GM12878 (cell line): ENCODE measurements around the gene C10orf90. TPM values are rescaled to one million over a fixed set of nuclear protein-coding genes. Genes with fewer than 3 reads are reported as not detected.

ENCODE experiments used
- ATAC-seq: fragments of 200-7000 bp; cut with Tn5 transposase; 3 replicates; pipeline ENCODE4 v1.9.1; 2020; ENCODE audit warnings: mild to moderate bottlenecking, moderate library complexity
- BruUV-seq: library from RNA; stranded (reverse); fragments of 400-500 nt; replicated peaks from 2 replicates; lab custom pipeline; 2021; lab: Mats Ljungman, UMichigan
- CTCF ChIA-PET: fragments of 300-600 bp; sonication (Branson Sonifier 250); formaldehyde crosslinking; extraction: SDS; loops from one replicate; lab custom pipeline; 2021; ENCODE audit warnings: inconsistent platforms; lab: Yijun Ruan, JAX
- POLR2A ChIA-PET: fragments of 350-600 bp; formaldehyde crosslinking; extraction: SDS; loops from one replicate; lab custom pipeline; 2021; ENCODE audit warnings: inconsistent platforms; lab: Charles Lee
- RAD21 ChIA-PET: fragments of 300-600 bp; sonication (Branson Sonifier 250); formaldehyde crosslinking; loops from one replicate; lab custom pipeline; 2023; ENCODE audit warnings: antibody characterized with exemption; ENCODE audit not compliant: unreplicated experiment; lab: Charles Lee
- SMC1A ChIA-PET: fragments of 300-600 bp; sonication (Branson Sonifier 250); formaldehyde crosslinking; loops from one replicate; lab custom pipeline; 2023; ENCODE audit not compliant: unreplicated experiment, uncharacterized antibody; lab: Charles Lee
- DNase-seq: peaks from one replicate; pipeline ENCODE4 v3.0.0-alpha.2; 2011; ENCODE audit warnings: low read depth, low spot score
- FAIRE-seq: peaks from 3 replicates; lab custom pipeline; 2011; peaks lifted over from hg19 to GRCh38; lab: Jason Lieb, UNC
- H2AFZ ChIP-seq: 2 replicates; pipeline ENCODE4 v1.6.0; 2011; ENCODE audit warnings: low read depth, low read length, control low read depth; ENCODE audit not compliant: control insufficient read depth
- H3K27ac ChIP-seq: 2 replicates; pipeline ENCODE4 v1.5.1; 2011; ENCODE audit warnings: control low read depth; ENCODE audit not compliant: control insufficient read depth, insufficient read depth
- H3K27me3 ChIP-seq, 2 experiments: replicated peaks in 1 of 2; 2 replicates each; pipeline versions ENCODE4 v1.6.0 to v1.6.1; 2011; ENCODE audit warnings: low read length in 1 of 2; ENCODE audit not compliant: control insufficient read depth in 2 of 2, insufficient read depth in 2 of 2
- H3K36me3 ChIP-seq, 2 experiments: 2 replicates each; pipeline ENCODE4 v1.5.1; 2011; ENCODE audit warnings: low read length in 1 of 2; ENCODE audit not compliant: control insufficient read depth in 2 of 2, insufficient read depth in 2 of 2
- H3K4me1 ChIP-seq: 2 replicates; pipeline ENCODE4 v1.6.1; 2011; ENCODE audit warnings: mild to moderate bottlenecking, low read length, moderate library complexity, mixed read lengths; ENCODE audit not compliant: control insufficient read depth, insufficient read depth
- H3K4me2 ChIP-seq: 2 replicates; pipeline ENCODE4 v1.6.0; 2011; ENCODE audit warnings: control low read depth; ENCODE audit not compliant: control insufficient read depth, insufficient read depth
- H3K4me3 ChIP-seq: fragments of 200-600 bp; sonication (generic); 2 replicates; pipeline ENCODE4 v1.5.1; 2016
- H3K79me2 ChIP-seq: 2 replicates; pipeline ENCODE4 v1.6.0; 2011; ENCODE audit warnings: low read length; ENCODE audit not compliant: control insufficient read depth, insufficient read depth
- H3K9ac ChIP-seq: 2 replicates; pipeline ENCODE4 v1.8.0; 2011; ENCODE audit warnings: low read length, control low read depth, mixed read lengths; ENCODE audit not compliant: control insufficient read depth, insufficient read depth
- H3K9me3 ChIP-seq: replicated peaks from 3 replicates; pipeline ENCODE4 v1.5.1; 2011; ENCODE audit warnings: mild to moderate bottlenecking, low read length; ENCODE audit not compliant: control insufficient read depth, insufficient read depth
- H4K20me1 ChIP-seq: 2 replicates; pipeline ENCODE4 v1.6.0; 2011; ENCODE audit not compliant: control insufficient read depth, insufficient read depth
- BRCA1 ChIP-seq: IDR thresholded peaks from 2 replicates; pipeline ENCODE4 v1.6.1; 2011; ENCODE audit warnings: low read depth, low read length, improper control_type of control experiment
- CUX1 ChIP-seq: IDR thresholded peaks from 2 replicates; pipeline ENCODE4 v1.6.1; 2012; ENCODE audit warnings: improper control_type of control experiment, low read depth, low read length; ENCODE audit not compliant: insufficient replicate concordance
- GATAD2B ChIP-seq: fragments of 450-650 bp; conservative IDR thresholded peaks from 2 replicates; pipeline ENCODE4 v1.6.1; 2017; ENCODE audit warnings: low read depth, mild to moderate bottlenecking, moderate library complexity
- IKZF2 ChIP-seq, 2 experiments: fragments of 450-650 bp; IDR thresholded peaks; 2 replicates each; pipeline ENCODE4 v1.6.1; 2017; ENCODE audit warnings: mild to moderate bottlenecking in 2 of 2, moderate library complexity in 2 of 2
- MLLT1 ChIP-seq: fragments of 450-650 bp; IDR thresholded peaks from 2 replicates; pipeline ENCODE4 v1.6.1; 2016; ENCODE audit warnings: mild to moderate bottlenecking
- MTA3 ChIP-seq: IDR thresholded peaks from 2 replicates; pipeline ENCODE4 v1.6.1; 2012; ENCODE audit warnings: low read length, inconsistent platforms, borderline replicate concordance
- SMAD5 ChIP-seq: IDR thresholded peaks from 2 replicates; pipeline ENCODE4 v1.6.1; 2016; ENCODE audit warnings: antibody characterized with exemption, low read depth
- USF1 ChIP-seq: IDR thresholded peaks from 2 replicates; pipeline ENCODE4 v1.6.1; 2011; ENCODE audit warnings: borderline replicate concordance, low read depth, mild to moderate bottlenecking, moderate library complexity, mixed read lengths, low read length; ENCODE audit not compliant: insufficient read depth; ENCODE audit errors: extremely low read length
- ZNF274 ChIP-seq: IDR thresholded peaks from one replicate; pipeline ENCODE4 v1.8.0; 2011; ENCODE audit not compliant: insufficient read length, insufficient read depth
- WGBS: methylation state at CpG from one replicate; pipeline ENCODE4 v1.1.6; 2016; ENCODE audit warnings: low lambda C conversion rate; ENCODE audit not compliant: insufficient replicate concordance, insufficient coverage; ENCODE audit errors: missing lambda C conversion rate; 5-methylcytosine and 5-hydroxymethylcytosine counted together
- in situ Hi-C: fragments of 300-500 bp; cut with MboI; formaldehyde crosslinking; loops from 9 replicates; pipeline ENCODE4 v1.14.3; 2018; ENCODE audit warnings: mixed read lengths
- intact Hi-C: fragments of 100-400 bp; cut with micrococcal nuclease; formaldehyde crosslinking; loops from one replicate; pipeline ENCODE4 v1.14.2; 2022; ENCODE audit not compliant: unreplicated experiment
- polyA plus RNA-seq, 11 experiments: library from polyadenylated mRNA; depleted of rRNA in 4 of 11; unstranded in 6 of 11; stranded (reverse) in 5 of 11; fragments of >200 nt; fragmentation: Nextera tagmentation in 4 of 11; fragmentation: Illumina TruSeq in 1 of 11; extraction: Ambion mirVana in 4 of 11; extraction: Trizol in 1 of 11; gene quantifications; 1 replicate in 1 of 11; 2 replicates in 10 of 11; pipeline versions ENCODE4 v1.2.1 to v1.2.3, GENCODE V29; 2011 to 2016; ENCODE audit warnings: inconsistent platforms in 2 of 11, missing spikeins in 2 of 11, low read depth in 1 of 11
- total RNA-seq, 4 experiments: library from RNA; depleted of rRNA in 3 of 4; stranded (reverse); fragments of >200 nt in 3 of 4; fragmentation: Illumina TruSeq in 1 of 4; extraction: Trizol in 1 of 4; gene quantifications; 2 replicates each; pipeline versions ENCODE4 v1.2.1 to v1.2.3, GENCODE V29; 2013 to 2021
- TF ChIP-seq, protein P1 (sequence below): IDR thresholded peaks from 2 replicates; pipeline ENCODE4 v1.6.1; 2012; ENCODE audit warnings: low read depth, low read length, improper control_type of control experiment

C10orf90 gene
- total and polyA plus RNA-seq, 10 of the 15 experiments (the other 5 are each of a cell fraction or from before 2014, with no cell fraction given): 0.04 TPM; not detected in 9

DNA sequence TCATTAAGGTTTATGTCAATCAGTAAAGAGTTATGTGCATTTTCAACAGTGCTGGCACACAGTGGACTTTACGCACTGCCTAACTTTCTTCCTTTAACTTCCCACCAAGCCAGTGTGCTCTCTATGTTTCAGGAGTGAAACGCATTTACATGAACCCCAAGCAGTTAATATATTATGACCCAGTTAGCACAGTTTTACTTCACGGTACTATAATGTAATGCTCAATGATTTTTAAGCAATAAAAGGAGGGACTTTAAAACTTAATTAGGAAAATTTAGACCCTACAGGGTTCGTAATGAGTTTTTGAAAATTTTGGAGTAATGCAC is 100.3 kb downstream of the C10orf90 start (continued):
- no peak for TF ChIP-seq CUX1
- TF ChIP-seq, protein P1, sequence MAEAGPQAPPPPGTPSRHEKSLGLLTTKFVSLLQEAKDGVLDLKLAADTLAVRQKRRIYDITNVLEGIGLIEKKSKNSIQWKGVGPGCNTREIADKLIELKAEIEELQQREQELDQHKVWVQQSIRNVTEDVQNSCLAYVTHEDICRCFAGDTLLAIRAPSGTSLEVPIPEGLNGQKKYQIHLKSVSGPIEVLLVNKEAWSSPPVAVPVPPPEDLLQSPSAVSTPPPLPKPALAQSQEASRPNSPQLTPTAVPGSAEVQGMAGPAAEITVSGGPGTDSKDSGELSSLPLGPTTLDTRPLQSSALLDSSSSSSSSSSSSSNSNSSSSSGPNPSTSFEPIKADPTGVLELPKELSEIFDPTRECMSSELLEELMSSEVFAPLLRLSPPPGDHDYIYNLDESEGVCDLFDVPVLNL: no peak

DNA sequence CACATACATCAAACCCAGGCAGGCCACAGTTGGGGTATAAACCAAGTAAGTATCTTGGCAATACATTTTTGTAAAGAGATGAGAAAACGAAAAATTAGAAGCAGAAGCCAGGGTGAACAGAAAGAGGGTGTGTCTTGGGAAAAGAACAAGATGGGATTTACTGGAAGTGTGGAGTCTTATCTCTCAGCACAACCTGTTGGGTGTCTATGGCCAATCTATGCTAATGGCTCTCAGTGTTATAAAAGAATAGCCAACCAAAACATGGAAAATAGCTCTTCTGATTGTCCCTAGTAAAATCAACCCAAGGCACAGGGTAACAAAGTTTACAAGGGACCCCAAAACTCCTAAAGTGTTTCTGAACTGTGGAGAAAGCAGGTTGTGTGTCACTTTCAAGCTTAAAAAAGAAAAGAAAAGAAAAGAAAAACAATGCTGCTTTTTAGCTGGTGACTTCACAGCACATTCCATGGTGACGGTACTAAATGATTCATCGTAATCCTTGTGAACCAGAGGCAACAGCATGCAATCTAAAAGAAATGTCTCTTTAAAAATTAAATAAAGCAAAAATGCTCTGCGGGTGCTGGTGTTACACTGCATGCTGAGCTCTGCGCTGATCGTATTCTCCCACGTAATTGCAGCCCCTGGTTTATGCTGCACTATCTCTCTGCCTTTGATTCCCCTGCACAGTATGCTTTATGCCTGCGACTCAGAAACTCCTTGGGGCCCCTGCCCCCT is 100.8 kb downstream of the C10orf90 start:
- Histone ChIP-seq H4K20me1 (no peaks in the 10 kb centered on the region), H3K36me3 (no peaks in the 10 kb centered on the region), H3K9ac (no peak overlapping the region), H2AFZ (no peak overlapping the region), H3K4me1 (no peaks in the 10 kb centered on the region), H3K27ac (no peak overlapping the region), H3K27me3 (no peaks in the 10 kb centered on the region), H3K4me3 (no peak overlapping the region), H3K9me3 (no peaks in the 10 kb centered on the region), H3K79me2 (no peaks in the 10 kb centered on the region), H3K4me2 (no peak overlapping the region)
- RAD21 ChIA-PET: no interaction called here
- FAIRE-seq: no peak
- in situ Hi-C loops (no loop called here), intact Hi-C loops (no loop called here)
- 25% methylated on average over 8 of the region's 8 CpGs for WGBS
- DNase-seq: no peak
- POLR2A ChIA-PET: no interaction called here
- CTCF ChIA-PET: no interaction called here
- BruUV-seq: no TSS peak
- no peak for ATAC-seq
- SMC1A ChIA-PET: no interaction called here
- TF ChIP-seq GATAD2B (no peak), BRCA1 (no peak), SMAD5 (no peak), IKZF2 (IDR thresholded peaks at IDR 0.05) (no peak), MLLT1 (no peak), MTA3 (no peak), USF1 (no peak), ZNF274 (no peak)
